PC-3 (cell line): ENCODE data around the gene HECW1.

Experiments used
- CTCF ChIP-seq: fragments of 300-600 bp; sonication (generic); conservative IDR thresholded peaks from 2 replicates; pipeline ENCODE4 v1.5.1; 2017; ENCODE audit warnings: antibody characterized with exemption, low read depth, mild to moderate bottlenecking, low read length
- EZH2 ChIP-seq: fragments of 300-600 bp; sonication (generic); IDR thresholded peaks from one replicate; pipeline ENCODE4 v1.6.1; 2017; ENCODE audit warnings: antibody characterized with exemption, mild to moderate bottlenecking, low read length; ENCODE audit not compliant: unreplicated experiment

GRCh38 chr7:43071604-43072003 is 40.8 kb upstream of the HECW1 start:
- TF ChIP-seq EZH2 (no peak), CTCF (peak; percentile 64)
